ENCODE results near the gene PLPPR1. TPM values are rescaled to one million over a fixed set of nuclear protein-coding genes. Genes with fewer than 3 reads are reported as not detected.

The PLPPR1 gene
- total RNA-seq, 1 experiment from 2014 or later = not detected

- Histone ChIP-seq H3K9ac (ENCODE audit: low read length) (no peak overlapping the region), H3K79me2 (ENCODE audit: insufficient read depth, low read length) (no peaks in the 10 kb centered on the region), H3K27me3 (ENCODE audit: insufficient read depth, low read length) (peaks cover 6% of the 10 kb centered on the region; the same call in 1 of the 2 replicates), H3K9me3 (ENCODE audit: control insufficient read depth in 1 of 2, insufficient read depth in 1 of 2, low read depth in 1 of 2, low read length in 2 of 2) (no peaks in the 10 kb centered on the region), H2AFZ (ENCODE audit: low read depth, low read length, poor library complexity, severe bottlenecking) (no peak overlapping the region), H3K4me2 (ENCODE audit: low read length) (no peak overlapping the region), H4K20me1 (ENCODE audit: insufficient read depth) (no peaks in the 10 kb centered on the region), H3K4me1 (ENCODE audit: control insufficient read depth in 1 of 2, insufficient read depth in 2 of 2, low read length in 2 of 2) (no peaks in the 10 kb centered on the region), H3K9me2 (ENCODE audit: insufficient read depth) (no peaks in the 10 kb centered on the region), H3K4me3 (replicated peaks in 1 of 2; ENCODE audit: low read depth in 1 of 2, low read length in 2 of 2) (no peak overlapping the region), H3K27ac (ENCODE audit: low read depth, low read length) (no peak overlapping the region), H3K36me3 (ENCODE audit: control insufficient read depth in 1 of 2, insufficient read depth in 2 of 2, low read length in 2 of 2) (no peaks in the 10 kb centered on the region)
- no peak for ATAC-seq
- POLR2A ChIA-PET = no interaction called here
- TF ChIP-seq RAD21 (IDR thresholded peaks at IDR 0.05; ENCODE audit: low read depth) = no peak
- no peak for TF ChIP-seq ATF3 (IDR thresholded peaks at IDR 0.05)
- no peak for TF ChIP-seq ELF1 (IDR thresholded peaks at IDR 0.05; ENCODE audit: borderline replicate concordance, low read depth)
- TF ChIP-seq SIN3A (IDR thresholded peaks at IDR 0.05; ENCODE audit: low read depth) = no peak
- no peak for TF ChIP-seq JUND (IDR thresholded peaks at IDR 0.05)
- TF ChIP-seq CTCF (IDR thresholded peaks at IDR 0.05 in 2 of 3, conservative IDR thresholded peaks at IDR 0.05 in 1 of 3; ENCODE audit: borderline replicate concordance in 1 of 3, insufficient read depth in 1 of 3, low read depth in 2 of 3, low read length in 2 of 3) = no peak
- no peak for TF ChIP-seq ZNF274 (IDR thresholded peaks at IDR 0.05; ENCODE audit: low read depth, low read length)
- no peak for TF ChIP-seq ZFX (IDR thresholded peaks at IDR 0.05)
- TF ChIP-seq YY1 (IDR thresholded peaks at IDR 0.05; ENCODE audit: extremely low read depth, insufficient replicate concordance, low read depth, low read length) = no peak
- no peak for TF ChIP-seq SP1 (IDR thresholded peaks at IDR 0.05; ENCODE audit: low read depth)
- no peak for TF ChIP-seq FOSL1 (IDR thresholded peaks at IDR 0.05; ENCODE audit: low read depth)
- TF ChIP-seq POLR2AphosphoS5 (IDR thresholded peaks at IDR 0.05; ENCODE audit: low read depth, low read length) = no peak
- TF ChIP-seq MAX (IDR thresholded peaks at IDR 0.05) = no peak
- TF ChIP-seq EGR1 (IDR thresholded peaks at IDR 0.05; ENCODE audit: low read depth) = no peak
- no peak for TF ChIP-seq EZH2 (IDR thresholded peaks at IDR 0.05)
- no peak for DNase-seq (ENCODE audit: low read depth, low spot score)
- BruUV-seq (replicated peaks) = no TSS peak
- CTCF ChIA-PET = no interaction called here
- RAD21 ChIA-PET (ENCODE audit: low non-redundant PET in 1 of 2, low total read pairs in 2 of 2, uncharacterized antibody in 2 of 2, unreplicated experiment in 2 of 2) = no interaction called here
- intact Hi-C loops (cut with micrococcal nuclease) = no loop called here
Observed at GRCh38 chr9:101114317-101114716, 85.8 kb downstream of the PLPPR1 start.
